GM21390 (cell line): ENCODE results near the gene HRCT1.
"Not testable (repeated sequence)": the region's sequence is repeated elsewhere in the genome, so short reads cannot be mapped to it uniquely, and the experiment has no call there.

Source experiments
- ATAC-seq: cut with Tn5 transposase; IDR thresholded peaks from one replicate; pipeline ENCODE4 v1.9.1; 2021; ENCODE audit not compliant: unreplicated experiment

Gene HRCT1

DNA sequence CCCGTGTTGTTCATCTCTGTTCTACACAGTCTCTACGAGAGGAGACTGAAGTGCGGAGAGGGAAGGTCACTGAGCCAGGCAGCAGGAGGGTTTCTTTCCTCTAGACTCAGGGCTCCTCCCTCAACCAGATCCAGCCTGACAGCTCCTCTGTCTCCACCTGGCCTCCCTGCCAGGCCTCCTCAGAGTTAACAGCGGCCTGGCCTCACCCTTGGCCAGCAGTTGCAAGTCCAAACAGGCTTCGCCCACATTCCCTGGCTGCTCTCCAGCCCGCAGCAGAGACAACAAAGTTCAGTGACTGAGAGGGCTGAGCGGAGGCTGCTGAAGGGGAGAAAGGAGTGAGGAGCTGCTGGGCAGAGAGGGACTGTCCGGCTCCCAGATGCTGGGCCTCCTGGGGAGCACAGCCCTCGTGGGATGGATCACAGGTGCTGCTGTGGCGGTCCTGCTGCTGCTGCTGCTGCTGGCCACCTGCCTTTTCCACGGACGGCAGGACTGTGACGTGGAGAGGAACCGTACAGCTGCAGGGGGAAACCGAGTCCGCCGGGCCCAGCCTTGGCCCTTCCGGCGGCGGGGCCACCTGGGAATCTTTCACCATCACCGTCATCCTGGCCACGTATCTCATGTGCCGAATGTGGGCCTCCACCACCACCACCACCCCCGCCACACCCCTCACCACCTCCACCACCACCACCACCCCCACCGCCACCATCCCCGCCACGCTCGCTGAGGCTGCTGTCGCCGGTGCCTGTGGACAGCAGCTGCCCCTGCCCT is at the start of gene HRCT1:
TSS of gene HRCT1 (plus strand) at position 291 of the 768 bp plus-strand sequence. CDS start at position 377, 86 bp downstream.
- no peak for ATAC-seq

DNA sequence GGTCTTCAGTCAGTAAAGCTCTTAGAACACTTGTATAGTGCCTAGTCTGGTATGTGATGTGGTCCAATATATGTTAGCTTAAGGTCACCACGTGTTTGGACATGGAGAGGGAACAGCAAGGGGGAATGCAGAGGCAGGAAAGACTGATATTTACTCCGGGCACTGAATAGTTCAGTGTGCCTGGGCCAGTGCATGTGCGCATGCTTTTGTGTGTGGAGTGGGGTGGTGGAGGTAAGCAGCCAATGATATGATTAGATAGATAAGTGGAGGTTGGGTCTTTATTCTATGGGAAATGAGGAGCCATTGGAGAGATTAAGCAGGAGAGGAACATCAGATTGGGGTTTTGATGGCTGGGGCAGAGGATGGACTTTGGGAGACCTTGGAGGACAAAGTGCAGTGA is 49.8 kb upstream of the HRCT1 start:
- no peak for ATAC-seq

DNA sequence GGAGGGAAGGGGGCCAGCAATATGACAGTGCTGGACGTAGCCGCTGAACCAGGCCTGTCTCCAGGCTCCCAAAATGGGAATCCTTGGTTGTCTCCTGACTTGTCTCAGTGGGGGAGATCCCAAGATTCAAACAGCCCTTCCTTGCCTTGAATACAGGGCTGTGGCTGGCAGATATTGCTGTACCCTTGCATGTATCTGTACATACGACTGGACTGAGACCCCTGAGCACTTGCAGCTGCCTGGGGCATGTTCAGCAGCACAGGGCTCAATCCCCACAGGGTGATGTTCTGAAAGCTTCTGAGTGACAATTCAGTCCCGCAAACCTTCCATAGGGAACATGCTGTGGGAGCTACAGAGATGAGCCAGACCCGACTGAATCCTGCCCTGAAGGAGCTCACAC is 49.1 kb upstream of the HRCT1 start:
- no peak for ATAC-seq

DNA sequence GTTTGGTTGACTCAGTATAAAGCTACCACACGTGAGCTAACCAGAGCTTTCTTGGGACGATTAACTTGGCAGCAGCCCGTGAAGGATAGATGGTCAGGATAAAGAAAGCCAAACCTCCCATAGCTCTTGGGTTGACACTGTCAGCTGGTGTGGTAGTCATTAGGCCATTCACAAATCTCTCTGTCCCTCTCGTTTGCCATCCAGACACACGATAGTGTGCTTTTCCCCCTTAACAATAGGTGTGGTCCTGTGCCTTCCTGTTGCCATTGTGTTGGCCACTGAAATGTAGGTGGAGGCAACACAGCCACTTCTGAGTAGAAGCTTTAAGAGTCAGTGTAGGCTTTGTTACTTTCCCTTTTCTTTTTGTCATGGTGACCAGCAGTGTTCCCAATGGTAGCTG is 47.5 kb upstream of the HRCT1 start:
- no peak for ATAC-seq

DNA sequence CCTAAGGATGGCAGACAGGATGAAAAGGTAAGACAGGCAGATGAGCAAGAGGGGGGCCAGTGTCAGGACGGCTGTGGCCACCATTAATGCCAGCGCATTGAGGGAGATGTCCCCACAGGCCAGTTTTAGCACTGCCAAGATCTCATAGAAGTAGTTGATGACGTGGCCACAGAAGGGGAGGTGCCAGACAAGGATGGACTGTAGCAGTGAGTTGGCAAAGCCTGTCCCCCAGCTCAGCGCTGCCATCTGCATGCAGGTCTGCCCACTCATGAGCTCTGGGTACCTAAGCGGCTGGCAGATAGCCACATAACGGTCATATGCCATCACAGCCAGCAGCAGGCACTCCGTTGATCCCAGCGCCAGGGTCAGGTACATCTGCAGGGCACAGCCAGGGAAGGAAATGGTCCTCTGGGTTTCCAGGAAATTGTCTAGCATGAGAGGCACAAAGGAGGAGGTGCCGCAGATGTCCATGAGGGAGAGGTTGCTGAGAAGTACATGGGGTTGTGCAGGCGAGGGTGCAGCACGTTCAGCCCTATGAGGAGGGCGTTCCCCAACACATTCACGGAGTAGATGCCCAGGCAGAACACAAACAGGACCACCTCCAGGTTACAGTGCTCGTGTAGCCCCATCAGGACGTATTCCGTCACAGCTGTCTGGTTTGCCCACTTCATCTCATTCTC is 46.6 kb upstream of the HRCT1 start:
- no peak for ATAC-seq

DNA sequence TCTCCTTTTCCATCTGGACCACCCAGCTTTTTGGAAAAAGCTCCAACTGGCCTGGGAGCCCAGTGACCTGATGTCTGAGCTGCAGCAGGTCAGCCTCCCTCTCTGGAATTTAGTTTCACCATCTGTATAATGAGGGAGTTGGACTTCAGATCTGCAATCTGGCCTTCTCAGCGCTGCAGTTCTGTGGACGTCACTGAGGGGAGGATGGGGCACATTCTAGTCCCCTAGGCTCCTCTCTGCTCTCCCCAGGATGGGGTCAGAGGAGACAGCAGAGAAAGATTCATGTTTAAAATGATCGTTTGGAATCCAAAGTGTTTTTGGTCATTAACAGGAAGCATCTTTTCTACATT is 46.0 kb upstream of the HRCT1 start:
- no peak for ATAC-seq

DNA sequence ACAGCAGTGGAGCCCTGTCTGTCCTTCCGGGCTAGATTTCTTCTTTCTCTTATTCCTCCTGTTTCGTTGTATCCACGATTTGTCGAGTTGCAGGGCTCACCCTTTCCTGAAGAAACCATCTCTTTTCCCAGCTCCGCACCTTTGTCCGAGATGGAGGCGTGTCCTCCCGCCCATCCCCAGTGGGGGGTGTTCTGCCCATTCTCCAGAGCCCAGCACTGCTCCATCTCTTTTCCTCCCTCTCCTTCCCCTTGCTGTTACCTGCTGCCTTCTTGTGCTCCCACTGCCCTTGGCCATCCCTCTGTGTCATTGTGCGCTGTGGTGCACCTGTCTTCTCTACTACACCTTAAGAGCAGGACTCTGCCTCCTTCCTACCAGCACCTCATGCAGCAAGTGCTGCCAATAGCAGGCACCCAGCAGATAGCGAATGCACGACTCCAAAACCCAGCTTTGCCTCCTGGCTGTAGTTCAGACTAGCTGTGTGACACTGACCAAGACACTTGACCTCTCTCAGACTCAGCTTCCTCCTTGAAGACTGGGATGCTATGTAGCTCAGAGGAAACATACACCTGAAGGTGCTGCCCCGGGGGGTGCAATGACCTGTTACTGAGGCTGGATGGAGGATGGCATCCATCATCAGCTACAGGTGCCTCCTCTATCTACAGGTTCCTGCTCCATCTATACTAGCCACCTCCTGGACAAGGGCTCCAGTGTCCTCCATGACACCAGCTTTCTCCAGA is 44.7 kb upstream of the HRCT1 start:
- no peak for ATAC-seq

DNA sequence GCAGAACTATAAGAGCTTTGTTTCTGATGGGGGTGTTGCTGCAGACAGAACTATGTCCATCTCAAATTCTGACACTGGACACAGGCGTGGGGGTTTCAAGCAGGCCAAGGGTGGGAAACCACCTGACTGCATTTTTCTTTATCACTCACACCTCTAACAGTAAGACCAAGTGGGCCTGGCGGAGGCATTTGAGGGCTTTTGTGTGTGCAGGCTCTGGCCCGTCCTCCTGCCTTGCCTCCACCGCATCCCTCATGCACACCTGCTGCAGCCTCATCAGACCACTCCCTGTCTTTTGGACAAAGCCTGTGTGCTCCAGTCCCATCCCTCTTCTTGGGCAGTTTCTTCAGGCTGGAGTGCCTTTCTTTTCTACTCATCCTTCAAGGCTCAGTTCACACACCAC is 43.7 kb upstream of the HRCT1 start:
- ATAC-seq, result no peak

DNA sequence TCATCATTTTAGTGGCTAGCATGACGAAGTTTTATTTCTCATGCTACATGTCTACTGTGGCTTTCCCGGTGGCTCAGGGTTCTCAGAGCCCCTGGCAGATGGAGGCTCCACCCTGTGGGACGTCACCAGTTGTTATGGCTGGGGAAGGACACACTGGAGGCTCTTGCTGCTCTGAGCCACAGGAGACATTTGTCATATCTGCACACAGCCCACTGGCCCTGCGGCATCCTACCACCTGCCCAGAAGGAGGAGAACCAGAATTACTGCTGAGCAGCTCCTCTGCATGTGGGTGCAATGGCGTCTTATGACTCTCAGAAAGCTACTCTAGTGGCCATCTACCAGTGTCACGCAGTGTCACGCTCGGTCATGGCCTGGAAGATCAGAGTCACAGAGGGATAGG is 42.4 kb upstream of the HRCT1 start:
- no peak for ATAC-seq

DNA sequence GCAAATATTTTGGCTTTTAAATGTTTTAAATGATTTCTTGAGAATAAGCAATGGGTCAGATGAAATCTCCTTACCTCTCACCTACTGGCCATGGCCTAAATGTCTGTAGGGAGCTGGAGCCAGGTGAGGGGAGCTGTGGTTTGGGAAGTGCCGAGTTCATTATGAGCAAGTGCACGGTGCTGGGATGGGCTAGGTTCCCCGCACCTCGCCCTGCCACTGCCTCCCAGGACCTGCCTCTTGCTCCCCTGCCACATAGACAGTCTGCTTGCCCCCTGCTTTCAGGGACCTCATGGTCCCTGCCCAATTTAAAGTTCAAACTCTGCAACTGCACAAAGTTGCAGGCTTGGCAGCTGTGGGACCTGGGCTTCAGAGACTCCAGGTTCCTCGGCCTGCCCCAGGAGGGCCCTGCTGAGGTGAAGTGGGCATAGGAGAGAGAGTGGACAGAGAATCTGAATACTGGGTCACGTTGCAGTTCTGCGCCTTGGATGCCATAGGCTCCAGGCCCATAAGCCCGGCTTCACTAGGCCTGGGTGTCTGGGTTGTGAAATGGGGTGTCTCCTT is 41.2 kb upstream of the HRCT1 start:
- ATAC-seq, result no peak

DNA sequence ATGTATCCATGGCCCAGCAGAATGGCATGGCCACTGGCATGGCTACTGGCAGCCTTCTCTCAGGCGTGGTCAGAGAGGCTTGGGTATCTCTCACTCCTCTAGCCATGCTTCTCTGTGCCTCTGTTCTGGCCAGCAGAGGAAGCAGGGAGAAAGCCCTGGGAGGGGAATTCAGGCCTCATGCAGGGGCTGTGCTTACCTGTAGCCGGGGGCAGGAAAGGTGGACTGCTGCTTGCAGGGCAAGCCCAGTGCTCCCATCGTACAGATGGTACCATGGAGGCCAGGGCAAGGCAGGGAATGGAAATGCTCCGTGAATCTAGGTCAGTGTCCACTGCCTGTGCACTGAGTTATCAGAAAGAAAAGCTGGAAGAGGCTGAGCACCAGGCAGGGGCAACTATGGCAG is 38.5 kb upstream of the HRCT1 start:
- ATAC-seq, result no peak

DNA sequence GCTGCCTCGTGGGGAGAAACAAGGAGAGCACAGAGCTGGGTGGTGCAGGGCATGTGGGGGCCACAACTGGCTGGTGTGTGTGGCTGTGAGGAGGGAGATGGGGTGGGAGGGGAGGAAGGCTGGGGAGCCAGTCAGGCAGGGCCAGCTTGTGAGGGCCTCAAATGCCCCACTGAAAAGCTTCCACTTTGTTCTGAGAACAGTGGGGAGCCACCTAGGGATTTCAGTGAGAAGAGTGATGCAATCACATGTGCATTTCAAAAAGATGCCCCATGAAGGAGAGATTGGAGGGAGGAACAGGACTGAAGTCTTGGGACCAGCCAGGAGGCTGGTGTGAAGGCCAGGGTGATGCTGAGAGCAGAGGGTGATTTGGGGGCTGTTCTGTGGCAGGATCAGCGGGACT is 37.1 kb upstream of the HRCT1 start:
- ATAC-seq, result no peak

DNA sequence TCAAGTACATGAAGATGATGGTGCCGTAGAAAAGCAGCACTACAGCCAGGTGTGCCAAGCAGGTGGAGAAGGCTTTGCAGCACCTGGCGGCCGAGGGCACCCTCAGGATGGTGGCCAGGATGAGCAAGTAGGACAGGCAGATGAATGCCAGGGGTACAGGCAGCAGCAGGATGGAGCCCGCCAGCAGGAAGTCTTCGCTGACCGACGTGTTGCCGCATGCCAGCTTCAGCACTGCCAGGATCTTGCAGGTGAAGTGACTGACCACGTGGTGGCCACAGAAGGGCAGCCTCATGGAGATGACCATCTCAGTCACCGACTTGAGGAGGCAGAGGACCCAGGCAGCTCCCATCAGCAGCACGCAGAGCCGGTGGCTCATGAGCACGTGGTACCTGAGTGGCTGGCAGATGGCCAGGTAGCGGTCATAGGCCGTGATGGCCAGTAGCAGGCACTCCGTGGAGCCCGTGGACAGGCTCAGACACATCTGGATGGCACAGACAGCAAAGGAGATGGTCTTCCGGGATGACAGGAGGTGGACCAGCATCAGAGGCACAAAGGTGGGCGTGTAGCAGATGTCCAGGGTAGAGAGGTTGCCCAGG is 36.3 kb upstream of the HRCT1 start:
- ATAC-seq, result no peak

DNA sequence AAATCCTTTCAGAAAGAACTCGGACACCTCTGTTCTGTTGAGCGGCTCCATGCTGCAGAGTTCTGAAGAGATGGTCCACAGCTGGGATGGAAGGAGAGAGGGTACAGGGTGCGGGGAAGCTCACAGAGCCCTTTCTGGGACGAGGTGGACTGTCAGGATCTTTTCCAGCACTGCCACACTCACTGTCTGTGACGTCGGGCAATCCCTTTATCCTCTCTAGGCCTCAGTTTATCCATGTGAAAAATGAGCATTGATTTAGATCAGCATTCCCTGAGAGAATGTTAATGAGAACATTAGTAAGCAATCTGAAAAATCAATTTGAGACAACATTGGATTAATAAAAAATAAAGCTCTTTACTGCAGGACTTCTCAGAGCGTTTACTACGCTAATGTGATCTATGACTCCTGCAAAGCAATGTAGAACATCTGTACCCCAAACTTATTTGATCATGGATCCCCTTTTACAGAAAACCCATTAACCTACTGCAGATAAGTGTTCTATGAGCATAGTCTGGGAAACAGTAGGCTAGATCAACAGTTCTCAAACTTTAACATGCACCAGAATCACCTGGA is 35.6 kb upstream of the HRCT1 start, which contains the start of gene OR13J1:
TSS of gene OR13J1 (minus strand) at position 51 of the 573 bp plus-strand sequence. CDS start at position 51, 0 bp downstream.
- ATAC-seq, result no peak

DNA sequence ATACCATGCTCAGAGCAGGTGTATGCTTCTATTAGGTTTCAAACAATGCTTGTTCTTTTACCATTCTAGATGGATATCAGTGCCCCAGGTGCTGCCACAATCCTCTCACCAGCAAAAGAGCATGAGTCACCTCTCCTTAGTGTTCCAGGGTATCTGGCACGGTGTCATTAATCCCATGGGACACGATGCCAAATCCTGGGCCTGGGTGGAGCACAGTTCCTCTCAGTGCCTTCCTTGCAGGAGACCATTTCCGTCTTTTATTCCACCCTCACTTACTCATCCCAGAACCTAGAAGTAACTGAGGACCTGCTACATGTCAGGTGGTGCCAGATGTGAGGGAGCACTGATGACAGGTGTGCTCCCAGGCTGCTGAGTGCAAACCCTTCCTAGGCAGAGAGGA is 34.5 kb upstream of the HRCT1 start:
- no peak for ATAC-seq

DNA sequence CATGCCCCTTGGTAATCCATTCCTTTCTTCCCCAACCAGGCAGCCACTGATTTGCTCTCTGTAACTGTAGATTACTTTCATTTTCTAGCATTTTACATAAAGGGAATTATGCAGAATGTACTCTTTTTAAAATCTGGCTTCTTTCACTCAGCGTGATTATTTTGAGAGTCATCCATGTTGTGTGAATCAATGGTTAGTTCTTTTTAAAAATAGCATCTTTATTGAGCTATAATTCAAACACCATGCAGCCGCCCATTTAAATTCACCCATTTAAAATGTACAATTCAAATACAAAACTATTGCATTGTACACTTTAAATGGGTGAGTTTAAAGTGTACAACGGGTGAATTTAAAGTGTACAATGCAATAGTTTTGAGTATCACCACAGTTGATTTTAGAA is 33.5 kb upstream of the HRCT1 start:
- no peak for ATAC-seq

DNA sequence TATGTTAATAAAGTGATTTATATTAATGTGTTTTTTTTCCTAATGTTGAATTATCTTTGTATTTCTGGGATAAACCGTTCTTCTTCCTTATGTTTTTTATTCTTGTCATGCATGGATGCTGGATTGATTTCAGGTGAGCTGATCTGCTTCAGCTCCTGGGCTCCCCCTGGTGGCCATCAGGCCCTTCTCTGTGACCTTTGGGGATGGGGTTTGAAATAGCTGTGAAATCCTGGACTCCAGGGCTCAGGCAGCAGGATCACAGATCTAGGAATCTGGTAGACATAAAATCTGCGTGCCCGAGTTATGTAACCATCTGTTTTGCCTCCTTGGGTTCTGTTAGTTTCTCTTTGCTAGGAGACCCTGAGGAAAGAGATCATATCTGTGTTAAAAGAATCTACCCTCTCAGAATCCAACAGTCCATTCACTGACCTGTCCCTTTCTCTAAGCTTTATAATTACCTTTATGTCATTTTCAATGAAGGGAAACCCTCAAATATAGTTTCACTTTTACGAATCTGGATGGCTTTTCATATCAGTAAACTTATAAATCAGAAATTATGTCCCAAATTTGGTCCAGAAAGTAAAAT is 23.6 kb upstream of the HRCT1 start:
- no peak for ATAC-seq

DNA sequence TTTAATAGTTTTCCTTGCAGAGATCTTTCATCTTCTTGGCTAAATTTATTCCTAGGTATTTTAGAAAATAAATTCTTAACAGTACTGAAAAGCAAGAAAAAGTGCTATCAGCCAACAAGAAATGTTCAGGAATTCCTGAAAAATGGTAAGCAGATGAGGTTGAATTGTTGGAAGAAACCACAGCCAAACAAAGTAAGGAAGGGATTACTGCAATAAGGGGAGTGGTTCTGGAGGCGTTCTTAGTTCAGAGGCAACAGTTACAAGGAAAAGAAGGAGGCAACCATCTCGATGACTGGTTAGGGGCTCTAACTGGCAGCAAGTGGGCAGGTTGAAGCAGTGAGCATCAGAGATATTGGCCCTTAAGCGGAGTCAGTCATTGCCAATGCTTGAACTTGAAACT is 23.0 kb upstream of the HRCT1 start:
- no peak for ATAC-seq

DNA sequence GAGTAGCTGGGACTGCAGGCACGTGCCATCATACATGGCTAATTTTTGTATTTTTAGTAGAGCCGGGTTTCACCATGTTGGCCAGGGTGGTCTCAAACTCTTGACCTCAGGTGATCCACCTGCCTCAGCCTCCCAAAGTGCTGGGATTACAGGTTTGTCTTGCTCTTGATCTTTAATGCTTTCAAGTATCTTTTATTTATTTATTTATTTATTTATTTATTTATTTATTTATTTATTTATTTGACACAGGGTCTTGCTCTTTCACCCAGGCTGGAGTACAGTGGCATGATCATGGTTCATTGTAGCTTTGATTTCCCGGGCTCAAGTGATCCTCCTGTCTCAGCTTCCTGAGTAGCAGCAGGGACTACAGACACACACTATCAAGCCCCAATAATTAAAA is 21.1 kb upstream of the HRCT1 start:
- not testable (repeated sequence) for ATAC-seq

DNA sequence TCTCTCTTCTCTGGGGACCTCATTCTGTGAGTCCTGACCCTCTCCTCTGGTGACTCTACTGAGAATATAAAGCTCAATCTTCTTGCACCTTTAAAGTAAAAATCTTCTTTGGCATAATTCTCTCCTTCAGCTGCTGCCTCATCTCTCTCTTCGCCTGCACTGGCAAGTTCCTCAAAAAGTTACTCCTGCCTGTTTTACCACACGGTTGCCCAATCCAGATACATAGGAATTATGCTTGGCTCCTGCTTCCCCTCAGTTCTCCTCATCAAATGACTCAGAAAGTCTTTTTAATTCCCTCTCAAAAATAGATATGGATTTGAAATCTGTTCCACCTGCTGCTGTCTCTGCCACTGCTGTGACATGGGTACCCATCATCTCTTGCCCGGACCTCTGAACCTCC is 14.4 kb upstream of the HRCT1 start:
- no peak for ATAC-seq

DNA sequence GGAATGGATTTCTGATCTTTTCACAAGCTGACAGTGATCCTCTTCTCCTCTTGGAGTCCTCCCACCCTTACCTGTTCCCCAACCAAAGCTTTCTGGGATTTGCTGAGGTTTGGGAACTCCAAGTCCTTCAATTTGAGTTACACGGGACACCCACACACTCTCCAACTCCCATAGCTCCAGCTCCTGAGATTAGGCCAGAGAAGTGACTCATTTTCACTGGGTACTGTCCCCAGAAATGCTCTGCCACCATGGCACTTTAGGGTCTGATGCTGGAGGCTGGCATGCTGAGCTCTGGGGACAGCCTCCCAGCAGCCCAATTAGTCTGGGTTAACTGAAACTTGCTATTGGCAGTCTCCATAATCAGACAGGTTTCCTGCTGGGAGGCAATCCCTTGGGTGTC is 14.0 kb upstream of the HRCT1 start:
- ATAC-seq, result no peak
